Activated CD8-positive, alpha-beta memory T cell treated with anti-CD3 and anti-CD28 coated beads, Interleukin-2, amount 10 ng/mL, durations not matched to agents 7 days and 5 days (primary cell): Measurements from ENCODE around the gene CD207. TPM values are rescaled to one million over a fixed set of nuclear protein-coding genes. Genes with fewer than 3 reads are reported as not detected.

ENCODE experiments used
- ATAC-seq: fragments of 150-1000 bp; cut with Tn5 transposase; one replicate; pipeline ENCODE4 v1.10.0; 2021; ENCODE audit warnings: moderate library complexity
- CTCF ChIA-PET: fragments of 350-600 bp; sonication (Branson Sonifier 250); formaldehyde crosslinking; loops from one replicate; lab custom pipeline; 2021; ENCODE audit warnings: antibody characterized with exemption; lab: Charles Lee
- DNase-seq: peaks from one replicate; pipeline ENCODE4 v3.0.0-alpha.2; 2020
- H3K27ac Mint-ChIP-seq: one replicate; pipeline ENCODE4 v1.8.0; 2021; ENCODE audit warnings: mild to moderate bottlenecking, mixed read lengths
- H3K27me3 Mint-ChIP-seq: one replicate; pipeline ENCODE4 v1.8.0; 2021; ENCODE audit warnings: mixed read lengths
- H3K36me3 Mint-ChIP-seq: one replicate; pipeline ENCODE4 v1.8.0; 2021; ENCODE audit warnings: mild to moderate bottlenecking, mixed read lengths
- H3K4me1 Mint-ChIP-seq: one replicate; pipeline ENCODE4 v1.8.0; 2021; ENCODE audit warnings: mixed read lengths
- H3K4me3 Mint-ChIP-seq: one replicate; pipeline ENCODE4 v1.8.0; 2021; ENCODE audit warnings: mild to moderate bottlenecking, moderate library complexity, mixed read lengths
- H3K9me3 Mint-ChIP-seq: one replicate; pipeline ENCODE4 v1.8.0; 2022; ENCODE audit warnings: low read depth, mixed read lengths
- total RNA-seq, 2 experiments: library from RNA; stranded (reverse); gene quantifications; one replicate each; pipeline ENCODE4 v1.2.3, GENCODE V29; 2021

The CD207 gene
- total RNA-seq, 2 experiments from 2014 or later = not detected

DNA sequence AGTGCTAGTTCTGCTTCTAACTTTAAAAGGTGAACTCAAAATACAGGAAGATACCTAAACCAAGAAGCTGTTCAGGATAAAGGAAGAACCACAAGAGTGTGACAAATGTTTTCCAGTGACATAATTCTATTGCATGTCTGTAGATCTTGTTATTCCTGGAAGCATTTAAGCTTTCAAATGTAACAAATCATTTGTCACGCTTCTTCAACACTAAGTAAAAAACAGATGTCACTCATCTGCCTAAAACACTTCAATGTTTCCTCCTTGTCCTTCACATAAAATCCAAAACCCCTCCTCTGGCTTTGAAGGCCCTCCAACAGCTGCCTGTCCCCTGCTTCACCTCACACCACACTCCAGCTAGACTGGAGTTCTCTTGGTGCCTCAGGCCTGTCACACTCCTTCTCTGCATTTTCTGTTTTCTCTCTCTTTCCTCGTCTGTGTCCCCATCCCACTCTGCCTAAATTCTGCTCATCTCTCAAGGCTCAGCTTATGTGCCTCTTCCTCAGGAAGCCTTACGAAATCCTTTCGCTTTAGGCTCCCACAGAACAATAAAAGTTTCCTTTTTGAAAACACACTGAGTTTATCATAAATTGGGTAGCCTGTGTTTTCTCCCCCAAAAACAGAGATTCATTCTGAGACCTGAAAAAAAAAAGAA, 8.8 kb downstream of the CD207 start:
- Mint-ChIP-seq H3K27ac (peak overlapping the region; percentile 20), H3K4me3 (no peak overlapping the region), H3K36me3 (no peaks in the 10 kb centered on the region), H3K9me3 (no peaks in the 10 kb centered on the region), H3K27me3 (peaks cover 7% of the 10 kb centered on the region), H3K4me1 (peaks cover 23% of the 10 kb centered on the region)
- CTCF ChIA-PET = no interaction called here
- DNase-seq (no peak), ATAC-seq (no peak)

DNA sequence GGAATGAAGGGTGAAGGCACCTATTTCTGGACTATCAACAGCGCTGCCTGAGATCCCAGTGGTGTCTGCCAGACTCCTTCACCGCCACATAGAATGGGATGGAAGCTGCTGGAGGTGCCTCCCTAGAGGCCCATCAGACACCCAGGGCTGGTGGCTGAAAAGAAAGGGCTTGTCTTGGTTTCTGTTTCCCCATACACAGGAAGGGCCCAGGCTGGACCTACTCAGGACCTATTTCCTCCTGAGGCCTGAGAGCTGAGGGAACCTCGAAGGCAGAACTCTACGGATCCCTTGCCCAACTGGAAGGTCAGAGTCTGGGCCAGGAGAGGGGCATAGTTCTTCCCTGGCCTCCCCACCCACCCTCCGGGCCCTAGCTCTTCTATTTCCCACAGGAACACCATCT, 12.4 kb downstream of the CD207 start:
- DNase-seq (no peak), ATAC-seq (no peak)
- CTCF ChIA-PET = interaction anchor here (0.6 to 0.7 kb wide), 2 partner anchors 37 to 535 kb away, joined by 3 to 4 read pairs; no protein-coding TSS in a partner anchor
- Mint-ChIP-seq H3K4me3 (no peak overlapping the region), H3K9me3 (no peaks in the 10 kb centered on the region), H3K36me3 (no peaks in the 10 kb centered on the region), H3K4me1 (peaks cover 27% of the 10 kb centered on the region), H3K27me3 (no peaks in the 10 kb centered on the region), H3K27ac (peak overlapping the region; percentile 60)

DNA sequence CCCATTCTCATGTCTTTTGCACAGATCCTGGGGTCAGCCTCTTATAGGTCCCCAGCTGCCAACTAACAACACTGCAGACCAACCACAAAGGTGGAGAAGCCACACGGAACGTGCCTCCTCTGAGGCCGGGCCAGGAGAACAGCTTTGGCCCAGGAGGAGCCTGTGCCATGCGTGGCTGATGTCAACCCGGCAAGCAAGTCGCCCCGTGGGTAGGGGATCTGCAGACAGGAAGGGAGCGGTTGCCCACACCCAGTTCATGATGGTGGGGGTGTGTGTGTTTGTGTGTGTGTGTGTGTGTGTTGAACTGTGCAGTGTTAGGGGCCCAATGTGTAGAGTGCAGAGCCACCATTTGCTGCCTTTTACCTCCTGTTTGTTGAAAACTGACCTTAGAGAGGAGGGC, 12.8 kb downstream of the CD207 start:
- peaks cover 2% of the 10 kb centered on the region for H3K27me3 Mint-ChIP-seq
- peak overlapping the region; percentile 60 for H3K27ac Mint-ChIP-seq
- H3K4me1 Mint-ChIP-seq = peaks cover 31% of the 10 kb centered on the region
- no peaks in the 10 kb centered on the region for H3K9me3 Mint-ChIP-seq
- no peak for DNase-seq
- H3K4me3 Mint-ChIP-seq = no peak overlapping the region
- CTCF ChIA-PET = interaction anchor here (0.6 kb wide), 1 partner anchor 37 kb away, joined by 4 read pairs; no protein-coding TSS in a partner anchor
- ATAC-seq = no peak
- no peaks in the 10 kb centered on the region for H3K36me3 Mint-ChIP-seq

DNA sequence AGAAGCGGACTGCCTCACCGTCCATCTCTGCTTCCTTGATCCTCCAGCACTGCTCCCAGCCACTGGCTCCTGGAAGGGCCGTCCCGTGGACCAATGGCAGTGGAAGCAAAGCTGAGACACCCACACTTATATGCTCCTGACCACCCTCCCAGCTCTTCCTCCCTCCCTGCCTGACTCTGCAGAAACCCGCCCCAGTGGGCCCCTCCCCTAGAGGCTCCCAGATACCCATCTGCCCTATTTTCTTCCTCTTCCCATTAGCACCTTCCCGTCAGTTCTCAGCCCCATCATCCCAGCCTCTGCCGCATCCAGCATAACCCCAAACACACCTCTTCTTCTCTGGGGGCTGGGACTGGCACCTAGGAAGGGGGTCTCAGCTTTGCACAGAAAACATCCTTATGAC, 15.1 kb downstream of the CD207 start, which contains the start of gene CLEC4F:
Gene CLEC4F (minus strand): TSS at position 101 of the 400 bp plus-strand sequence. CDS start 76 bp downstream, at position 25.
- Mint-ChIP-seq H3K36me3 (no peaks in the 10 kb centered on the region), H3K27me3 (peaks cover 3% of the 10 kb centered on the region), H3K4me1 (peaks cover 30% of the 10 kb centered on the region), H3K27ac (no peak within 1 kb of the TSS), H3K4me3 (no peak within 1 kb of the TSS), H3K9me3 (no peaks in the 10 kb centered on the region)
- no peak for DNase-seq
- no peak for ATAC-seq
- CTCF ChIA-PET = interaction anchor here (0.6 kb wide), 1 partner anchor 137 kb away, joined by 3 read pairs; no protein-coding TSS in a partner anchor

DNA sequence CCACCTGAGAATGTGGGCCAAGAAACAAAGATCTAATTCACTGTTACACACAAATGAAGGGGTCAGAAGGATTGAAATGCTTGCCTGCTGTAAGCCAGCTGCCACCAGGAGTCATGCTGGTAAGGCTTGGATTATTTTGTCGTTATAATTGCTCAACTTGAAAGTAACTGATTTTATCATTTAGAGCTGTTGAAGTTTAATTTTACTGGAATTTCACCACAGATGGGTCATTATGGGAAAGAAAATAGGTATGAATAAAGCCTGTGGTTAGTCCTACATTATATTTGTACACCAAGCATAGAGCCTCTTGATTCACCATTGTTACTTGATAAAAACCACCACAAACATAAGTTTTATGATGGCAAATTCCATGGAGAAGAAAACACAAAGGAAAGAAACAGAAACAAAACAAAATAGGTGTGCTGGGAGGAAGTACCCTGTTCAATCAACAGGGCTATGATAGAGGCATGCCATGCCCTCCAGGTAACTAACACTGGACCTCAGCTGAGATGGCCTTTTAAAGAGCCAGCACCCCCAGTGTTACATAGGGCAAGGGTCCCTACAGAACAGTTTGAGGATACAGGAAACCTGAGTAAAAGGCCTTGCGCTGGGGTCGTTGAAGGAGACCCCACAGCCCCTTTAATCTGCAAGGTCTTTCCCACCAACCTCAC, 18.2 kb downstream of the CD207 start:
- Mint-ChIP-seq H3K4me1 (peaks cover 17% of the 10 kb centered on the region), H3K27ac (no peak overlapping the region), H3K4me3 (no peak overlapping the region), H3K36me3 (no peaks in the 10 kb centered on the region), H3K27me3 (peaks cover 4% of the 10 kb centered on the region), H3K9me3 (no peaks in the 10 kb centered on the region)
- DNase-seq (no peak), ATAC-seq (no peak)
- CTCF ChIA-PET = interaction anchor here (1.6 kb wide), 1 partner anchor 131 kb away, joined by 4 read pairs; no protein-coding TSS in a partner anchor

DNA sequence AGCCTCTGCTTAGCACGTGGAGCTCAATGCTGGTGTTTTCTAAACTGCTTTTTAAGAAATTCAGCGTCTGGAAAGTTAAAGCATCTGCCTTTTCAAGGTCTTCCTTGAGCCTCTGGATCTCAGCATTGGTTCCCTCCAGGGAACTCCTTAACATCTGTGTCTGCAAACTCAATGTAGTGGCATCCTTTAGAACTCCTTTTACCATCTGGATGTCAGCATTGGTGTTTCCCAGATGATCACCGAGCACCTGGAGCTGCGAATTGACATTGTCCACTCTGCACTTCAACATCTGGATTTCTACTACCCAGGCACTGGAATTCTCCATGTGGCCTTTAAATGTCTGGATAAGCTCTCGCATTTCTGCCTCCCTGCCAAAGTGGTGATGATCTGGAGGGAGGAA, 18.9 kb downstream of the CD207 start:
- ATAC-seq (no peak), DNase-seq (no peak)
- CTCF ChIA-PET = interaction anchor here (1.6 kb wide), 1 partner anchor 131 kb away, joined by 4 read pairs; no protein-coding TSS in a partner anchor
- Mint-ChIP-seq H3K27me3 (peaks cover 4% of the 10 kb centered on the region), H3K27ac (no peak overlapping the region), H3K4me1 (peaks cover 16% of the 10 kb centered on the region), H3K4me3 (no peak overlapping the region), H3K36me3 (no peaks in the 10 kb centered on the region), H3K9me3 (no peaks in the 10 kb centered on the region)

DNA sequence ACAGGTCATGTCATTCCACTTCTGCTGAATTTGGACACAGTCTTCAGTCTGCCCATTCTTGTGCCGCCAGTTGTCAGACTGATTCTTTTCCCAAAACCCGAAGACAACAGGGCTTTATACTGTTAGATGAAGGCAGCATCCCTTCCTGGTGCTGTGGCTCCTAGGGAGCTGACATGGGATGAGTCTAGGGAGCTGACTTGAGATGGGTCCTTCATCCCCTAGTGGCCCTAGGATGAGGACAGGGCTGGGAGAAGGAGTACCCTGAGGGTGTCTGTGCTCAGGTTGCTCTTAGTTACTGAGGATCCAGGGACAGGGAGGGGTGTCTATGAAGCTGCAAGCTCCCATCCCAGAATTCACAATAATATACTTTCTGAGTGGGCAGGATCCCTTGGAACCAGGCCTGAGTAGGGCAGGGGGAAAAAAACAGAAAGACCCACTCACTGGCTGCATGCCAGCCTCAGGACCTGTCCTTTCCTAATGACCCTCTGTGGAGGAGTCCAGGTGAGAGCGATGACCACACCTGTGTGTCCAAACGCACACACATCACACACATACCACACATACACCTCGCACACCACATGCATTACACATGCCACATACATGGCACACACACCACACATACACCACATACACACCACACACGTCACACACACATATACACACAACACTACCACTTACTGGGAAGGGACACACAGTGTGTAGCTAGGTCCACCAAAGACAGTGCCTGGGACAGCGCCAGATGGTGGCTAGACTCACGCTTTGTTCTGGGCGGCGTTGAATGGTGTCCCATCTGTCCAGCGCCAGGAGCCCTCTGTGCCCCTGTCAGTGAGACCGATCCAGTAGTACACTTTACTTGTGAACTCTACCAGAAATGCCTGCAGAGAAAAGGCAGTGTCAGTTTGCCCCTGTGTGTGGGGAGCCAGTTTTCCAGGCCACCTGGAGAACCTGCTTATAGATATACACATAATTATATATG, 26.3 kb downstream of the CD207 start:
- H3K36me3 Mint-ChIP-seq = no peaks in the 10 kb centered on the region
- DNase-seq = no peak
- CTCF ChIA-PET = interaction anchor here (1.4 kb wide), 1 partner anchor 55 kb away, joined by 3 read pairs; no protein-coding TSS in a partner anchor
- no peak overlapping the region for H3K4me3 Mint-ChIP-seq
- H3K27ac Mint-ChIP-seq = no peak overlapping the region
- no peak for ATAC-seq
- H3K27me3 Mint-ChIP-seq = peaks cover 16% of the 10 kb centered on the region
- peaks cover 3% of the 10 kb centered on the region for H3K4me1 Mint-ChIP-seq
- no peaks in the 10 kb centered on the region for H3K9me3 Mint-ChIP-seq

DNA sequence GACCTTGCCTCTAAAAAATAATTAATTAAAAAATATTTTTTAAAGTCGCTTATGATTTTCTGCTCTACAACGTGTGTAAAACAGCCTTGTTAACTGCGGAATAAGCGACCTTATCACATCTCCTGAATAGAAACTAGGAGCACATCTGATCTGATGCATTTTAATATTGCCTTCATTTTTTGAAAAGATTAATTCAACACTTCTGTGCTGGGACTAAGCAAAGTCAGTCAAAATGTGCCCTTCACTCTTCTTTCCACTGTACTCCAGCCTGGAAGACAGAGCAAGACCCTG, 27.8 kb downstream of the CD207 start:
- Mint-ChIP-seq H3K36me3 (no peaks in the 10 kb centered on the region), H3K27me3 (peaks cover 20% of the 10 kb centered on the region), H3K4me3 (no peak overlapping the region), H3K4me1 (peaks cover 3% of the 10 kb centered on the region), H3K9me3 (no peaks in the 10 kb centered on the region), H3K27ac (no peak overlapping the region)
- CTCF ChIA-PET = no interaction called here
- ATAC-seq = no peak
- no peak for DNase-seq

DNA sequence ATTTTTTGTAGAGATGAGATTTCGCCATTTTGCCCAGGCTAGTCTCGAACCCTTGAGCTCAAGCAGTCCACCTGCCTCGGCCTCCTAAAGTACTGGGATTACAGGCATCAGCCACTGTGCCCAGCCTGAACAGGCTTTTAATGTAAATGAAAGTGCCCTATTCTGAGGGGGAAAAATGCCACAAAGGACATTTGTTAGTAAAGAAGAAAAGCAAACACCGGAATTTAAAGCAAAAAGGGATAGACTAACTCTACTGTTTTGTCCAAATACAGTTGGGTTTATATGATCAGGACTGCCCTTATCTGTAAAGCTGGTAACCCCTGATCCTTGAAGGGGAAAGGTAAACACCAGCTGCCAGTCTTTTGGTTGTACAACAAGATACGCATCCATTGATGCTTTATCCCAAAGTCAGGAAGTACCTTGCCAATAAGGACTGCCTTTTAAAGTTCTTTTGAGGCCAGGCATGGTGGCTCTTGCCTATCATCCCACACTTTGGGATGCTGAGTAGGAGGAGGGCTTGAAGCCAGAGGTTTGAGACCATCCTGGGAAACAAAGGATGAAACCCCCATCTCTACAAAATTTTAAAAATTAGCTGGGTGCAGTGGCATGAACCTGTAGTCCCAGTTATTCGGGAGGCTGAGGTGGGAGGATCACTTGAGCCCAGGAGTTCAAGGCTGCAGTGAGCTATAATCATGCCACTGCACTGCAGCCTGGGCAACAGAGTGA, 28.4 kb downstream of the CD207 start:
- Mint-ChIP-seq H3K36me3 (no peaks in the 10 kb centered on the region), H3K27me3 (peaks cover 21% of the 10 kb centered on the region), H3K9me3 (no peaks in the 10 kb centered on the region), H3K4me1 (peaks cover 3% of the 10 kb centered on the region), H3K27ac (no peak overlapping the region), H3K4me3 (no peak overlapping the region)
- CTCF ChIA-PET = no interaction called here
- ATAC-seq (no peak), DNase-seq (no peak)

DNA sequence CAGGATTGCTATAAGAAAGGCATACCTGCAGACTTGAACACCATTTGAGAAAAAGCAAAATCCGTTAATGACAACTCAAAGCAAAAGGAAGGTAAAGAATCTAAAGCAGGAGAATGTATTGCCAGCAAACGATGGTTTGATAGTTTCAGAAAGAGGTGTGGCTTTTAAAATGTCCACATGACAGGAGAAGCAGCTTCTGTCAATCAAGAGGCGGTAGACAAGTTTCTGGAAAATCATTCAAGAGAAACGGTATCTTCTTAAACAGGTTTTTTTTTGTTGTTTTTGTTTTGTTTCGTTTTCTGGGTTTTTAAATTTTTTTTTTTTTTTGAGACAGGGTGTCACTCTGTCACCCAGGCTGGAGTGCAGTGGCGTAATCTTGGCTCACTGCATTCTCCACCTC, 29.0 kb downstream of the CD207 start:
- CTCF ChIA-PET = interaction anchor here (1.2 kb wide), 1 partner anchor 10 kb away, joined by 3 read pairs; no protein-coding TSS in a partner anchor
- Mint-ChIP-seq H3K27me3 (peaks cover 21% of the 10 kb centered on the region), H3K4me1 (peaks cover 3% of the 10 kb centered on the region), H3K9me3 (no peaks in the 10 kb centered on the region), H3K27ac (no peak overlapping the region), H3K36me3 (no peaks in the 10 kb centered on the region), H3K4me3 (no peak overlapping the region)
- no peak for ATAC-seq
- DNase-seq = no peak

DNA sequence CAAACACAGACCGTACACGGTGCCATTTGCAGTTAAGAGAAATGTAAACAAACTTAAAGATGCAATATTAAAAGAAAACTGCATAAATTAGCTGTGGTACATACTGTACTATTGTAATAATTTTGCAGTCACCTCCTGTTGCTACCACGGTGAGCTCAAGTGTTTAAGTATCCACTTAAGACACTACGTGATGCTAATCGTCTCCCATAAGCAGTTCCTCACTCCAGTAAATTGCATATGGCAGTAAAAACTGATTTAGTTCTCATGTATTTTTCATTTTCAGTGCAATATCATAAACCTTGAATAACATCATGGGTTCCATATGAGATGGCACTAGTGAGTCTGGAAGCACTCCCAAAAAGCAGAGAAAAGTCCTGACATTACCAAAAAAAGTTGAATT, 29.6 kb downstream of the CD207 start:
- Mint-ChIP-seq H3K4me1 (peaks cover 3% of the 10 kb centered on the region), H3K9me3 (no peaks in the 10 kb centered on the region), H3K36me3 (no peaks in the 10 kb centered on the region), H3K27me3 (peaks cover 27% of the 10 kb centered on the region), H3K4me3 (no peak overlapping the region), H3K27ac (no peak overlapping the region)
- no peak for ATAC-seq
- DNase-seq = no peak
- CTCF ChIA-PET = interaction anchor here (1.2 to 1.8 kb wide), 2 partner anchors 9 to 140 kb away, joined by 3 to 5 read pairs; no protein-coding TSS in a partner anchor

DNA sequence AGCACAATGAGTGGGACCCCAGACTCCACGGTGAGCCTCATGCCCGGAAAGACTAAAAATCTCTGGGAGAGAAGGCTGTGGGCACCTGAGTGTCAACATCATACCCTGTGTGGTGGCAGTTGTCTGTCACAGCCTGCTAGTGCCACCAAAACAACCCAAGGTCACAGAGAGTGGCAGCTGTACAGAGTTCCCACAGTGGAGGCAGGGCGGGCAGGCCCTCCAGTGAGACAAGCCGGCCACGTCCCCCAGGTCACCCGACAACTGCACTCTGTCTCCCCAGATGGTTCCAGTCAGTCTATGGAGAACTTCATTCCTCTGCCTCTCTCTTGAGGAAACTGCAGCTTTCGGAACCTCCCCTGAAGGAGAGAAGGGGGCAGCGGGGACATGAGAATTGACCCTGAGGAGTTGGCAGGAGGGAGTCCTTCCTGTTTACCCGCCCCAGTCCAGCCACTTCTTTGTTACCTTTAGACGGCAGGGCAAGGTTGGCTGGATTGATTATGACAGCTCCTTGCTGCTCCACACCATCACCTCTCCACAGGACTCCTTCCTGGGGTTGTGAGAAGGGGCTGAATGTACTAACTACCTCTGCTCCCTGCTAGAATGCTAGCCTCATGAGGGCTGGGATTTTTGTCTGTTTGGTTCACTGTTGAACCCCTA, 33.9 kb downstream of the CD207 start:
- no peak for ATAC-seq
- Mint-ChIP-seq H3K36me3 (no peaks in the 10 kb centered on the region), H3K9me3 (peaks cover 4% of the 10 kb centered on the region), H3K27ac (no peak overlapping the region), H3K4me1 (peaks cover 3% of the 10 kb centered on the region), H3K4me3 (no peak overlapping the region), H3K27me3 (peaks cover 21% of the 10 kb centered on the region)
- no peak for DNase-seq
- CTCF ChIA-PET = interaction anchor here (1.6 kb wide), 1 partner anchor 146 kb away, joined by 3 read pairs; no protein-coding TSS in a partner anchor
